Common myeloid progenitor, CD34-positive (primary cell): ENCODE measurements around the gene WNT8B.

Experiments
- CTCF ChIA-PET: fragments of 350-600 bp; sonication (Branson Sonifier 250); formaldehyde crosslinking; loops from one replicate; lab custom pipeline; 2021; ENCODE audit warnings: antibody characterized with exemption; lab: Charles Lee
- POLR2A ChIA-PET: fragments of 350-600 bp; sonication (Branson Sonifier 250); formaldehyde crosslinking; loops from one replicate; lab custom pipeline; 2021; ENCODE audit warnings: antibody characterized with exemption; lab: Charles Lee
- DNase-seq, 3 donors: peaks; one replicate each; pipeline versions ENCODE4 v3.0.0 to v3.0.0-alpha.2; 2013
- H3K27ac ChIP-seq, 2 experiments: 1 replicate in 1 of 2; 2 replicates in 1 of 2; pipeline ENCODE4 v1.7.0; 2013; ENCODE audit warnings: inconsistent platforms in 2 of 2, low read length in 2 of 2, mild to moderate bottlenecking in 2 of 2, low read depth in 1 of 2, moderate library complexity in 1 of 2; ENCODE audit not compliant: severe bottlenecking in 2 of 2, insufficient read depth in 1 of 2, poor library complexity in 1 of 2
- H3K27me3 ChIP-seq, 5 experiments: replicated peaks in 2 of 5; 1 replicate in 3 of 5; 2 replicates in 2 of 5; pipeline versions ENCODE4 v1.6.1 to v1.7.0; 2013; ENCODE audit warnings: low read length in 4 of 5, mild to moderate bottlenecking in 2 of 5, moderate library complexity in 2 of 5, inconsistent platforms in 1 of 5; ENCODE audit not compliant: insufficient read depth in 5 of 5, control insufficient read depth in 4 of 5
- H3K36me3 ChIP-seq, 4 experiments: 1 replicate in 2 of 4; 2 replicates in 2 of 4; pipeline versions ENCODE4 v1.6.1 to v1.7.0; 2013; ENCODE audit warnings: low read length in 3 of 4, control low read depth in 1 of 4, mild to moderate bottlenecking in 1 of 4; ENCODE audit not compliant: control insufficient read depth in 4 of 4, insufficient read depth in 4 of 4
- H3K4me1 ChIP-seq, 4 experiments: 1 replicate in 3 of 4; 2 replicates in 1 of 4; pipeline versions ENCODE4 v1.6.1 to v1.7.1; 2013; ENCODE audit warnings: low read length in 3 of 4, mild to moderate bottlenecking in 3 of 4, control low read depth in 1 of 4, inconsistent platforms in 1 of 4, moderate library complexity in 1 of 4; ENCODE audit not compliant: control insufficient read depth in 4 of 4, insufficient read depth in 4 of 4; ENCODE audit errors: control extremely low read depth in 1 of 4
- H3K4me3 ChIP-seq, 7 experiments: 1 replicate in 4 of 7; 2 replicates in 3 of 7; pipeline versions ENCODE4 v1.5.1 to v1.7.0; 2013; ENCODE audit warnings: mild to moderate bottlenecking in 7 of 7, low read length in 6 of 7, moderate library complexity in 6 of 7, inconsistent platforms in 2 of 7, low read depth in 2 of 7, control low read depth in 1 of 7; ENCODE audit not compliant: insufficient read depth in 4 of 7, control insufficient read depth in 1 of 7; ENCODE audit errors: extremely low read depth in 1 of 7
- H3K9me3 ChIP-seq, 5 experiments: 1 replicate in 4 of 5; 2 replicates in 1 of 5; pipeline versions ENCODE4 v1.6.1 to v1.7.1; 2013; ENCODE audit warnings: low read length in 4 of 5, mild to moderate bottlenecking in 2 of 5, inconsistent platforms in 1 of 5, low read depth in 1 of 5, moderate library complexity in 1 of 5; ENCODE audit not compliant: control insufficient read depth in 4 of 5, insufficient read depth in 2 of 5; ENCODE audit errors: control extremely low read depth in 1 of 5
- WGBS: methylation state at CpG from one replicate; pipeline ENCODE4 v1.1.5; 2013; ENCODE audit not compliant: insufficient coverage; 5-methylcytosine and 5-hydroxymethylcytosine counted together

Gene WNT8B

DNA sequence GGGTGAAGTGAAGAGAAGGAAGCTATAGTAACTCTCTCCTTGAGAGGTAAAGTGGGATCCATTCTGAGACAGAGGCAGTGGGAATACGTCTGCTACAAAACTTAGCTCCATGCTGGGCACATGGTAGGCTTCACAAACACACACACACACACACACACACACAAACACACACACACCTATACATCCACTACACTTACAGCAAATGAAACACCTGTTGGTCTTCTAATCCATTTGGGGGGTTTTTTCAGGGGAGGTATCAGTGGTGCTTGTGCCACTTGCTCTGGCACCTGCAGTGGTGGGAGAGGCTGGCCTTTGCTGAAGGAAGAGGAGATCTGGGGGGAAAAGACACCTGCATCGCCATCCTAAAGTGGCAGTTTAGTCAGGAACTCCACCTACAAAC, 42.4 kb downstream of the WNT8B start:
- WGBS: no CpG with 5 or more reads among the region's 2 CpGs
- H3K9me3 ChIP-seq: no peaks in the 10 kb centered on the region
- peaks cover 6 to 62% (median 20%) of the 10 kb centered on the region in 4 experiments for H3K36me3 ChIP-seq
- peaks cover 0 to 11% (median 0%) of the 10 kb centered on the region in 4 experiments for H3K4me1 ChIP-seq
- DNase-seq: no peak
- ChIA-PET POLR2A (no interaction called here), CTCF (interaction anchor here (1.1 to 13.3 kb wide), 5 partner anchors 13 to 166 kb away, joined by 3 to 110 read pairs (median 5); no protein-coding TSS in a partner anchor)
- no peak overlapping the region for H3K4me3 ChIP-seq
- H3K27ac ChIP-seq: no peak overlapping the region
- no peaks in the 10 kb centered on the region for H3K27me3 ChIP-seq

DNA sequence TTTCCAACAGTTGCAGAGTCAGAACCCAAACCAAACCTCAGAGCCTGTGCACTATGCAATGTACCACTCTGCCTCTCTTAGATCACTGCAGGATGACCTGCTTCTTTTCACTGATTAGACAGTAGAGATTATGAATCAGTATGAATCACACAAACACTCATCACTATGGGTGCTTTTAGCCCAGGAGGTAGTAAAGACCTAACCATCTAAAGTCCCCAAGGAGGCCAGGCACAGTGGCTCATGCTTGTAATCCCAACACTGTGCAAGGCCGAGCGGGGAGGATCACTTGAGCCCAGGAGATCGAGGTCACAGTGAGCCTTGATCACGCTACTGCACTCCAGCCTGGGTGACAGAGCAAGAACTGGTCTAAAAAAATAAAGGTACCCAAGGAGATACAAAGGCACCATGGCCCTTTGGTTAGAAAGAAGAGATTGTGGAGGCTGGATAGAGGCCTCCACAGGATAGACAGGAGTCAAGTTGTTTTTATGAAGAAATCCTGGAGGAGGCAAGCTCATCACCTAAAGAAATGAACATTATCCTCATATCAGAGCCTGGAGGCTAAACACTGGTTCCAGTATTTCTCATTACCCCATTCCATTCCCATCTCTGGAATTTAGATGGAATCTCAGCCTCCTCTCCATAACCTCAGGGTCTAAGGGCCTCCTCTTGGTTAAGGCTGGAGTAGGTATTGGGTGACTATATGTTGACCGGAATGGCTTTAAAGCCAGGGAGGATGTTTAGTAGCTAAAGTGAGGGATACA, 44.0 kb downstream of the WNT8B start:
- ChIA-PET CTCF (interaction anchor here (1.3 to 13.3 kb wide), 6 partner anchors 11 to 167 kb away, joined by 4 to 110 read pairs (median 29); no protein-coding TSS in a partner anchor), POLR2A (no interaction called here)
- H3K27me3 ChIP-seq: no peaks in the 10 kb centered on the region
- H3K27ac ChIP-seq: no peak overlapping the region
- H3K36me3 ChIP-seq: peaks cover 3 to 51% (median 17%) of the 10 kb centered on the region in 4 experiments
- no peak overlapping the region for H3K4me3 ChIP-seq
- H3K9me3 ChIP-seq: no peaks in the 10 kb centered on the region
- DNase-seq: no peak
- 100% methylated on average over 2 of the region's 5 CpGs for WGBS
- H3K4me1 ChIP-seq: peaks cover 3 to 27% (median 11%) of the 10 kb centered on the region in 4 experiments

DNA sequence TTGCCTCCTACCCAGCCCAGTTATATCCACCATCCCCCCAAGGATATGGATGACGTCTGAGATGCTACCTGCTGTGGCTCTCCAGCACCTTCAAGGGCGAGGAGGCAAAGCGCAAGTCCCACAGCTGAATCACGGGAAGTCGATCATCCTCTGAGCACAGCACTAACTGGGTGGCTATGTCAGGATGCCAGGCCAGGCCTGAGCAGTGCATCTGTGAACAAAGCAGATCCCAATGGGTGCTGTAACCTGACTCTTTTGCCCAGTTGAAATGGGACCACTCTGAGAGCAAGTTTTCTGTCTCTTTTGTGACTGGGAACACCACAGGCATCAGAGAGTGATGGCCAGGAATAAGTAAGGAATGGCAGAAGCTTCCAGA, 44.5 kb downstream of the WNT8B start:
- no peaks in the 10 kb centered on the region for H3K27me3 ChIP-seq
- WGBS: 93% methylated on average over 4 of the region's 5 CpGs
- H3K27ac ChIP-seq: no peak overlapping the region
- H3K4me3 ChIP-seq: no peak overlapping the region
- H3K4me1 ChIP-seq: peaks cover 3 to 28% (median 11%) of the 10 kb centered on the region in 4 experiments
- no peaks in the 10 kb centered on the region for H3K9me3 ChIP-seq
- ChIA-PET CTCF (interaction anchor here (1.4 to 13.3 kb wide), 7 partner anchors 11 to 184 kb away, joined by 3 to 110 read pairs (median 26); no protein-coding TSS in a partner anchor), POLR2A (no interaction called here)
- H3K36me3 ChIP-seq: peaks cover 3 to 45% (median 17%) of the 10 kb centered on the region in 4 experiments
- no peak for DNase-seq

- POLR2A ChIA-PET: no interaction called here
- no peak for DNase-seq
Observed at GRCh38 chr10:100508266-100508665, 45.5 kb downstream of the WNT8B start.

GRCh38 chr10:100508691-100509150, 45.9 kb downstream of the WNT8B start:
- DNase-seq: peak; percentile 64 to 82 (median 78)
- Histone ChIP-seq H3K9me3 (no peaks in the 10 kb centered on the region), H3K4me1 (peaks cover 3 to 28% (median 11%) of the 10 kb centered on the region in 4 experiments), H3K27me3 (no peaks in the 10 kb centered on the region), H3K27ac (no peak overlapping the region), H3K4me3 (no peak overlapping the region), H3K36me3 (peaks cover 3 to 41% (median 17%) of the 10 kb centered on the region in 4 experiments)
- CTCF ChIA-PET: interaction anchor here (0.6 to 13.3 kb wide), 20 partner anchors 8 to 369 kb away, joined by 3 to 110 read pairs (median 4); no protein-coding TSS in a partner anchor
- WGBS: 64% methylated on average over 2 of the region's 3 CpGs
- POLR2A ChIA-PET: interaction anchor here (0.7 kb wide), 1 partner anchor 13 kb away, joined by 4 read pairs; no protein-coding TSS in a partner anchor

More at GRCh38 chr10:100508266-100508665, 45.5 kb downstream of the WNT8B start:
- peaks cover 3 to 41% (median 17%) of the 10 kb centered on the region in 4 experiments for H3K36me3 ChIP-seq
- no peak overlapping the region for H3K4me3 ChIP-seq
- CTCF ChIA-PET: interaction anchor here (0.8 to 13.3 kb wide), 18 partner anchors 8 to 204 kb away, joined by 3 to 110 read pairs (median 6); no protein-coding TSS in a partner anchor
- H3K27ac ChIP-seq: no peak overlapping the region
- no peaks in the 10 kb centered on the region for H3K27me3 ChIP-seq
- peaks cover 3 to 28% (median 11%) of the 10 kb centered on the region in 4 experiments for H3K4me1 ChIP-seq
- WGBS: no CpG with 5 or more reads among the region's 1 CpG
- H3K9me3 ChIP-seq: no peaks in the 10 kb centered on the region

GRCh38 chr10:100509241-100509840, 46.5 kb downstream of the WNT8B start:
- Histone ChIP-seq H3K9me3 (no peaks in the 10 kb centered on the region), H3K27ac (no peak overlapping the region), H3K27me3 (no peaks in the 10 kb centered on the region), H3K4me1 (peaks cover 3 to 28% (median 11%) of the 10 kb centered on the region in 4 experiments), H3K4me3 (no peak overlapping the region), H3K36me3 (peaks cover 3 to 41% (median 17%) of the 10 kb centered on the region in 4 experiments)
- DNase-seq: no peak
- ChIA-PET CTCF (interaction anchor here (0.6 to 13.3 kb wide), 17 partner anchors 7 to 369 kb away, joined by 3 to 110 read pairs (median 5); no protein-coding TSS in a partner anchor), POLR2A (interaction anchor here (0.7 kb wide), 1 partner anchor 12 kb away, joined by 4 read pairs; no protein-coding TSS in a partner anchor)
- WGBS: 94% methylated on average over 5 of the region's 8 CpGs
